Measurements from ENCODE around the gene RELB.

GRCh38 chr19:45070861-45071544 lies 69.7 kb downstream of the RELB start:
- TF ChIP-seq CTCF (IDR thresholded peaks at IDR 0.05 in 4 of 5, conservative IDR thresholded peaks at IDR 0.05 in 1 of 5) (no peak), POLR2A (IDR thresholded peaks at IDR 0.05) (no peak)

Data from gastrocnemius medialis (tissue), 4 donors.